H1 (cell line): ENCODE measurements around the gene PRDX3. TPM values are rescaled to one million over a fixed set of nuclear protein-coding genes. Genes with fewer than 3 reads are reported as not detected.
A peak's percentile ranks its signal among the peaks of the same experiment; 100 is the strongest.

ENCODE experiments used
- CTCF ChIA-PET: fragments of 300-600 bp; sonication (Branson Sonifier 250); formaldehyde crosslinking; loops from one replicate; lab custom pipeline; 2021; ENCODE audit not compliant: partially characterized antibody; lab: Charles Lee
- POLR2A ChIA-PET: fragments of 300-600 bp; sonication (Branson Sonifier 250); formaldehyde crosslinking; loops from one replicate; lab custom pipeline; 2021; ENCODE audit warnings: inconsistent platforms; ENCODE audit not compliant: partially characterized antibody; lab: Charles Lee
- DNase-seq, 2 experiments: peaks; one replicate each; pipeline versions ENCODE4 v3.0.0 to v3.0.0-alpha.2; 2010 to 2022; ENCODE audit warnings: low spot score in 2 of 2, low read depth in 1 of 2, mixed read lengths in 1 of 2
- FAIRE-seq: peaks from 2 replicates; lab custom pipeline; 2011; peaks lifted over from hg19 to GRCh38; lab: Jason Lieb, UNC
- H2AFZ ChIP-seq: 2 replicates; pipeline ENCODE4 v1.8.1; 2012; ENCODE audit warnings: low read length, inconsistent platforms
- H2AK5ac ChIP-seq: 2 replicates; pipeline ENCODE4 v1.6.1; 2013; ENCODE audit warnings: low read depth, low read length
- H2BK120ac ChIP-seq: replicated peaks from 2 replicates; pipeline ENCODE3; 2013; ENCODE audit warnings: low read depth, low read length, inconsistent platforms
- H2BK12ac ChIP-seq: 2 replicates; pipeline ENCODE4 v1.6.1; 2013; ENCODE audit warnings: low read depth, low read length
- H2BK15ac ChIP-seq: 2 replicates; pipeline ENCODE4 v1.6.1; 2013; ENCODE audit warnings: low read length
- H2BK20ac ChIP-seq: 2 replicates; pipeline ENCODE4 v1.6.1; 2013; ENCODE audit warnings: low read length
- H2BK5ac ChIP-seq: 2 replicates; pipeline ENCODE4 v1.6.1; 2013; ENCODE audit warnings: low read depth, low read length
- H3K14ac ChIP-seq: 2 replicates; pipeline ENCODE4 v1.6.1; 2013; ENCODE audit warnings: inconsistent platforms; ENCODE audit not compliant: insufficient read length
- H3K18ac ChIP-seq: 2 replicates; pipeline ENCODE4 v1.6.1; 2013; ENCODE audit warnings: low read length; ENCODE audit errors: extremely low read depth
- H3K23ac ChIP-seq: 2 replicates; pipeline ENCODE4 v1.6.1; 2013; ENCODE audit warnings: inconsistent platforms; ENCODE audit not compliant: insufficient read length
- H3K23me2 ChIP-seq: 2 replicates; pipeline ENCODE4 v1.6.1; 2013; ENCODE audit warnings: low read depth, low read length
- H3K27ac ChIP-seq: 2 replicates; pipeline ENCODE4 v1.6.1; 2011; ENCODE audit warnings: low read depth, low read length, inconsistent platforms
- H3K27me3 ChIP-seq, 4 experiments: replicated peaks in 1 of 4; 1 replicate in 1 of 4; 2 replicates in 3 of 4; pipeline versions ENCODE4 v1.6.1 to v1.8.1; 2011 to 2013; ENCODE audit warnings: low read length in 3 of 4, mild to moderate bottlenecking in 3 of 4, inconsistent platforms in 2 of 4, mixed read lengths in 2 of 4, moderate library complexity in 1 of 4; ENCODE audit not compliant: control insufficient read depth in 3 of 4, insufficient read depth in 3 of 4; ENCODE audit errors: extremely low read depth in 1 of 4
- H3K36me3 ChIP-seq, 4 experiments: 2 replicates each; pipeline versions ENCODE4 v1.6.1 to v1.8.1; 2011 to 2013; ENCODE audit warnings: mild to moderate bottlenecking in 4 of 4, low read length in 3 of 4, moderate library complexity in 2 of 4, control low read depth in 1 of 4, inconsistent platforms in 1 of 4; ENCODE audit not compliant: insufficient read depth in 4 of 4, control insufficient read depth in 2 of 4
- H3K4ac ChIP-seq: replicated peaks from 2 replicates; pipeline ENCODE3; 2013; ENCODE audit warnings: low read length, low read depth, mixed read lengths, inconsistent platforms; ENCODE audit not compliant: insufficient read length
- H3K4me1 ChIP-seq, 4 experiments: replicated peaks in 1 of 4; 1 replicate in 1 of 4; 2 replicates in 3 of 4; pipeline versions ENCODE4 v1.6.1 to v1.8.1; 2011 to 2013; ENCODE audit warnings: low read length in 3 of 4, inconsistent platforms in 2 of 4, mixed read lengths in 1 of 4; ENCODE audit not compliant: insufficient read depth in 4 of 4, control insufficient read depth in 3 of 4
- H3K4me2 ChIP-seq, 2 experiments: 2 replicates each; pipeline versions ENCODE4 v1.6.1 to v1.8.1; 2011 to 2013; ENCODE audit warnings: low read depth in 2 of 2, low read length in 2 of 2, control low read depth in 1 of 2, inconsistent platforms in 1 of 2, mild to moderate bottlenecking in 1 of 2; ENCODE audit not compliant: insufficient read depth in 1 of 2
- H3K4me3 ChIP-seq, 4 experiments: fragments of 200-600, 300-600 bp in 1 of 4; sonication (generic), shearing (Covaris generic), sonication (Bioruptor Twin) in 1 of 4; 2 replicates each; pipeline versions ENCODE4 v1.5.1 to v1.8.1; 2011 to 2016; ENCODE audit warnings: low read length in 4 of 4, low read depth in 3 of 4, control low read depth in 2 of 4, inconsistent platforms in 2 of 4, mild to moderate bottlenecking in 2 of 4, mixed read lengths in 1 of 4, moderate library complexity in 1 of 4; ENCODE audit not compliant: insufficient read depth in 2 of 4; ENCODE audit errors: extremely low read depth in 1 of 4
- H3K56ac ChIP-seq: replicated peaks from 2 replicates; pipeline ENCODE3; 2013; ENCODE audit warnings: low read depth, mild to moderate bottlenecking, mixed read lengths, low read length, inconsistent platforms; ENCODE audit not compliant: insufficient read length
- H3K79me1 ChIP-seq: 2 replicates; pipeline ENCODE4 v1.6.1; 2013; ENCODE audit warnings: low read depth, low read length, control low read depth
- H3K79me2 ChIP-seq, 2 experiments: 2 replicates each; pipeline versions ENCODE4 v1.6.1 to v1.8.1; 2012 to 2013; ENCODE audit warnings: low read length in 2 of 2, mild to moderate bottlenecking in 2 of 2, inconsistent platforms in 1 of 2; ENCODE audit not compliant: insufficient read depth in 2 of 2, control insufficient read depth in 1 of 2
- H3K9ac ChIP-seq, 4 experiments: replicated peaks in 1 of 4; 1 replicate in 1 of 4; 2 replicates in 3 of 4; pipeline versions ENCODE4 v1.6.1 to v1.8.1; 2011 to 2013; ENCODE audit warnings: low read depth in 3 of 4, low read length in 3 of 4, control low read depth in 2 of 4, mild to moderate bottlenecking in 2 of 4, moderate library complexity in 2 of 4, inconsistent platforms in 1 of 4; ENCODE audit errors: extremely low read depth in 1 of 4
- H3K9me3 ChIP-seq, 2 experiments: 2 replicates each; pipeline versions ENCODE4 v1.6.1 to v1.8.1; 2012 to 2013; ENCODE audit warnings: mild to moderate bottlenecking in 2 of 2, moderate library complexity in 2 of 2, control low read depth in 1 of 2, inconsistent platforms in 1 of 2, low read depth in 1 of 2, low read length in 1 of 2, mixed read lengths in 1 of 2; ENCODE audit not compliant: insufficient read depth in 2 of 2
- H4K20me1 ChIP-seq, 2 experiments: replicated peaks in 1 of 2; 2 replicates each; pipeline versions ENCODE3 to v1.8.1; 2011 to 2013; ENCODE audit warnings: inconsistent platforms in 2 of 2, low read length in 2 of 2, mild to moderate bottlenecking in 1 of 2; ENCODE audit not compliant: insufficient read depth in 2 of 2, control insufficient read depth in 1 of 2
- H4K5ac ChIP-seq: 2 replicates; pipeline ENCODE4 v1.6.1; 2013; ENCODE audit warnings: low read length, low read depth, mixed read lengths, inconsistent platforms; ENCODE audit not compliant: insufficient read length
- H4K8ac ChIP-seq: 2 replicates; pipeline ENCODE4 v1.8.0; 2013; ENCODE audit warnings: mild to moderate bottlenecking, moderate library complexity, low read length, inconsistent platforms; ENCODE audit not compliant: insufficient read depth; ENCODE audit errors: extremely low read depth
- H4K91ac ChIP-seq: replicated peaks from 2 replicates; pipeline ENCODE3; 2013; ENCODE audit warnings: low read length, mixed read lengths, inconsistent platforms; ENCODE audit not compliant: insufficient read length
- JUND ChIP-seq: IDR thresholded peaks from 2 replicates; pipeline ENCODE4 v1.6.1; 2011; ENCODE audit warnings: mild to moderate bottlenecking, improper control_type of control experiment, low read length
- WGBS, 2 experiments: shearing (Covaris generic) in 1 of 2; methylation state at CpG; one replicate each; pipeline versions ENCODE4 v1.1.6 to v1.1.7; 2013 to 2015; ENCODE audit warnings: low lambda C conversion rate in 2 of 2, mixed read lengths in 2 of 2, inconsistent platforms in 1 of 2, low coverage in 1 of 2, missing lambda C conversion rate in 1 of 2; ENCODE audit not compliant: insufficient replicate concordance in 2 of 2, insufficient coverage in 1 of 2, insufficient read length in 1 of 2; ENCODE audit errors: extremely low coverage in 1 of 2, missing lambda C conversion rate in 1 of 2; 5-methylcytosine and 5-hydroxymethylcytosine counted together
- polyA plus RNA-seq, 7 experiments: library from polyadenylated mRNA; depleted of rRNA in 3 of 7; stranded (reverse) in 5 of 7; unstranded in 2 of 7; fragments of >200 nt in 5 of 7; fragments of 200-250 nt in 2 of 7; gene quantifications; 1 replicate in 5 of 7; 2 replicates in 1 of 7; 4 replicates in 1 of 7; pipeline versions ENCODE4 v1.2.1 to v1.2.3, GENCODE V29; 2011 to 2013; ENCODE audit warnings: missing spikeins in 2 of 7, mixed read lengths in 2 of 7
- total RNA-seq: library from RNA; stranded (reverse); fragmentation: NEBNext Ultra II Directional; extraction: Animal tissue kit (Norgen Biotek cat#: 25700); gene quantifications from 2 replicates; pipeline ENCODE4 v1.2.1, GENCODE V29; 2021

PRDX3 gene
- total and polyA plus RNA-seq, 2 of the 8 experiments (the other 6 are each of a cell fraction or from before 2014, with no cell fraction given) = 201 to 208 TPM

DNA sequence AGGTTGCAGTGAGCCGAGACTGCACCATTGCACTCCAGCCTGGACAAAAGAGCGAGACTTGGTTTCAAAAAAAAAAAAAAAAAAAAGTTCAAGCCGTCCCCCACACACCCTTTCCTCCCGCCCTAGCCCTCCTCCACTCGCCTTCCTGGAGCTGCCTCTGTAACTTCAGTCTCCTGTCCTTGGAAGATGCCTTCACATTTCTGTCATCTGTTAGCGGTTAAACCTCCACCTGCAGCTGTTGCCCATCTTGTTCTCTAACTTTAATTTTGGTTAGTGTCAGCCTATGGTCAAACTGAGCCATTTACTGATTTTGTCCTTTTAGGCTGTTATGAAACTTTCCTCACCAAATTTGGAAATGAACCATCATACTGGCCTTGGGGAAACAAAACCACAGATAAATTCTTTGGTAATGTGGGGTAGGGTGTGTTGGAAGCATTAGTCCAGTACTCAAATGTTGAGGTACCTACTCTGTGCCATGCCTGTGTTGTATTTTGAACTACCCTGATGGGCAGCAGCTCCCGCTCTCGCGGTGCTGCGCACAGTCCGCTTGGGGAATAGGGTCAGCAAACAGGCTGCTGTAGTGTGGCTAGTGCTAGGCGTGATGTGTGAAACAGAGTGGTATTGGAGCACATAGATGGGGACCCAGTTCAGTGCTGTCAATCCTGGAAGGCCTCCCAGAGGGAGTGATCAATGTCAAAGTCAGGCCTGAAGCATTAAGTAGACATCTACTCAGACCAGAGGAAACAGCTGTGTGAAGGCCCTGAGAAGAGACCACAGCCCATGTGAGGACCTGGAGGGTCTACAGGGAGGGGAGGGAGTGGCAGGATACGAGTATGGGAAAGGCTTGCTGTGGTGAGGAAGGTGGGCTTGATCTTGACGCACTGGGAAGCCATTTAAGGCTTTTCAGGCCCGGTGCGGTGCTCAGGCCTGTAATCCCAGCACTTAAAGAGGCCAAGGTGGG is 40.0 kb downstream of the PRDX3 start:
- Histone ChIP-seq H3K4me3 (no peak overlapping the region), H3K9ac (no peak overlapping the region), H4K91ac (no peak overlapping the region), H2BK12ac (no peak overlapping the region), H3K18ac (no peak overlapping the region), H2BK20ac (no peak overlapping the region), H3K79me1 (no peaks in the 10 kb centered on the region), H2BK15ac (no peak overlapping the region), H3K14ac (no peak overlapping the region), H2AFZ (no peak overlapping the region), H4K8ac (0 out of 2 replicates have a peak overlapping the region, but pooled peaks have one; percentile 45), H4K20me1 (peaks cover 3 to 7% of the 10 kb centered on the region in 2 experiments), H3K4me2 (no peak overlapping the region), H3K4me1 (no peaks in the 10 kb centered on the region), H2BK120ac (no peak overlapping the region), H3K9me3 (no peaks in the 10 kb centered on the region), H2AK5ac (no peak overlapping the region), H3K27me3 (no peaks in the 10 kb centered on the region), H4K5ac (no peak overlapping the region), H3K23ac (no peak overlapping the region), H3K79me2 (no peaks in the 10 kb centered on the region), H3K36me3 (peaks cover 1 to 9% (median 5%) of the 10 kb centered on the region in 4 experiments; a peak in 5 of 8 replicates), H2BK5ac (no peak overlapping the region), H3K4ac (no peak overlapping the region), H3K56ac (no peak overlapping the region), H3K23me2 (no peaks in the 10 kb centered on the region), H3K27ac (no peak overlapping the region)
- ChIA-PET CTCF (interaction anchor here (0.6 to 3.0 kb wide), 17 partner anchors 8 to 305 kb away, joined by 3 to 16 read pairs (median 3); no protein-coding TSS in a partner anchor), POLR2A (interaction anchor here (0.7 to 1.5 kb wide), 4 partner anchors 11 to 85 kb away, joined by 3 to 6 read pairs (median 4); no protein-coding TSS in a partner anchor)
- DNase-seq (no peak), FAIRE-seq (no peak)
- 91% methylated on average over 15 of the region's 16 CpGs; no CpG with 5 or more reads in 1 of the 2 experiments for WGBS, 2 experiments
- TF ChIP-seq JUND = no peak
